Measurements from ENCODE around the gene CHN2.

CHN2 gene

GRCh38 chr7:29300026-29300480 is 105.5 kb downstream of the CHN2 start:
- H3K27ac ChIP-seq: no peak overlapping the region
- DNase-seq (ENCODE audit: low read depth, low spot score): no peak

- no peak overlapping the region for H3K27ac ChIP-seq
- DNase-seq (ENCODE audit: low read depth, low spot score): no peak
Observed at GRCh38 chr7:29300649-29301048, 106.1 kb downstream of the CHN2 start.

GRCh38 chr7:29302666-29303395 is 108.3 kb downstream of the CHN2 start:
- H3K27ac ChIP-seq: no peak overlapping the region
- DNase-seq (ENCODE audit: low read depth, low spot score): no peak

GRCh38 chr7:29304756-29305155 is 110.2 kb downstream of the CHN2 start:
- no peak for DNase-seq (ENCODE audit: low read depth, low spot score)
- H3K27ac ChIP-seq: no peak overlapping the region

GRCh38 chr7:29306319-29306991 is 111.9 kb downstream of the CHN2 start:
- no peak overlapping the region for H3K27ac ChIP-seq
- no peak for DNase-seq (ENCODE audit: low read depth, low spot score)

- DNase-seq (ENCODE audit: low read depth, low spot score): no peak
- no peak overlapping the region for H3K27ac ChIP-seq
Observed at GRCh38 chr7:29308424-29308823, 113.8 kb downstream of the CHN2 start.

GRCh38 chr7:29309041-29309854 is 114.7 kb downstream of the CHN2 start:
- no peak for DNase-seq (ENCODE audit: low read depth, low spot score)
- no peak overlapping the region for H3K27ac ChIP-seq

GRCh38 chr7:29310625-29311024 is 116.0 kb downstream of the CHN2 start:
- no peak for DNase-seq (ENCODE audit: low read depth, low spot score)
- no peak overlapping the region for H3K27ac ChIP-seq

GRCh38 chr7:29311314-29311713 is 116.7 kb downstream of the CHN2 start:
- no peak overlapping the region for H3K27ac ChIP-seq
- no peak for DNase-seq (ENCODE audit: low read depth, low spot score)

- H3K27ac ChIP-seq: no peak overlapping the region
- DNase-seq (ENCODE audit: low read depth, low spot score): no peak
Observed at GRCh38 chr7:29314148-29314547, 119.6 kb downstream of the CHN2 start.

GRCh38 chr7:29315122-29315891 is 120.7 kb downstream of the CHN2 start:
- no peak for DNase-seq (ENCODE audit: low read depth, low spot score)
- H3K27ac ChIP-seq: no peak overlapping the region

- no peak overlapping the region for H3K27ac ChIP-seq
- no peak for DNase-seq (ENCODE audit: low read depth, low spot score)
Observed at GRCh38 chr7:29315892-29316270, 121.3 kb downstream of the CHN2 start.

- no peak for DNase-seq (ENCODE audit: low read depth, low spot score)
- H3K27ac ChIP-seq: no peak overlapping the region
Observed at GRCh38 chr7:29316926-29317325, 122.4 kb downstream of the CHN2 start.

GRCh38 chr7:29318853-29319718 is 124.5 kb downstream of the CHN2 start:
- DNase-seq (ENCODE audit: low read depth, low spot score): no peak
- H3K27ac ChIP-seq: no peak overlapping the region

GRCh38 chr7:29319719-29320521 is 125.3 kb downstream of the CHN2 start:
- no peak for DNase-seq (ENCODE audit: low read depth, low spot score)
- no peak overlapping the region for H3K27ac ChIP-seq

GRCh38 chr7:29320577-29320976 is 126.0 kb downstream of the CHN2 start:
- no peak for DNase-seq (ENCODE audit: low read depth, low spot score)
- H3K27ac ChIP-seq: no peak overlapping the region

GRCh38 chr7:29322023-29322712 is 127.6 kb downstream of the CHN2 start:
- H3K27ac ChIP-seq: no peak overlapping the region
- DNase-seq (ENCODE audit: low read depth, low spot score): no peak

- no peak overlapping the region for H3K27ac ChIP-seq
- DNase-seq (ENCODE audit: low read depth, low spot score): no peak
Observed at GRCh38 chr7:29325476-29325875, 130.9 kb downstream of the CHN2 start.
